CD4-positive, alpha-beta T cell treated with Interleukin-4 for 1 hour (primary cell): ENCODE measurements around the gene GDI1.
A peak's percentile ranks its signal among the peaks of the same experiment; 100 is the strongest.

ENCODE experiments used
- DNase-seq, 2 donors: peaks; one replicate each; pipeline ENCODE4 v3.0.0-alpha.2; 2020 to 2022

Gene GDI1

GRCh38 chrX:154484255-154485149, 47.5 kb downstream of the GDI1 start:
- DNase-seq: peak in 1 of 2 donors; percentile 35

DNA sequence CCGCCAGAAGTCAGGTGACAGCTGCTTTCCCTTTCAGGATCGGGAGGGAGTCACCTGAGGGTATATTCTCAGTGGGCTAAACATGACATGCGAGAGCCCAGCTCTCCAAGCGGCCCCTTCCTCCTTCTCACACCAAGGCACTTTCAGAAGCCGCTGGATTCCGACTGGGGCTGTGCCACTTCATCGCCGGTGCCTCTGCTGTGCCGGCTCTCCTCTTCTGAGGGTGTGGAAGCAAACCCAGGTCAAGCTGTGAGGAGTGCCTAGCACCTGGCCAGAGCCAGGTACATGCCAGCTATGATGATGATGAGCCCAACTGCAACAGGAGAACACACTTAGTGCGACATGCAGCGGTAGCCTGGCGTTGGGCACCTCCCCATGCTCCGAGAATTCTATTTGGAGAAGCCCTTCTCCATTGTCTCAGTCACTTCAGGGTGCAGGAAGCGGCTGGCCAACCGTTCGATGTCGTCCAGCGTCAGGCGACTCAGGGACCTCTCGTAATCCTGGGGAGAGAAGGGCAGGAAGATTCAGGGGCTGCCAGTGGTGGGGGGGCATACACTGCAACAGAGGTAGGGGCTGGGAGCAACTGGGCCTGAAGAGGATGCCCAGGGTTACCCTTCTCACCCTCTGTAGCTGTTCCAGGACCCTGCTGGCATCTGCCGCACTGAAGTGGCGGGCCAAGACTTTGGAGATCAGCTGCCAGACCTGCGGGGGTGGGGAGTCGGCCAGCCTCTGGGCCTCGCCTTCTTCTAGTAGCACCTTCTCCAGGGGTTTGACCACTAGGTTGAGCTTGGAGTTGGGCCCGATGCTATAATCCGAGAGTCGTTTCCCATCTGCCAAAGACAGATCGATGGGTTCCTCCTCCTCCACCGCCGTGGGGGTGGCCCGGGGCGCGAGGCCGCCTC, 48.4 kb downstream of the GDI1 start:
- no peak for DNase-seq

- DNase-seq: peak in 1 of 2 donors; percentile 34
Measured at GRCh38 chrX:154486052-154486395, 49.1 kb downstream of the GDI1 start.

DNA sequence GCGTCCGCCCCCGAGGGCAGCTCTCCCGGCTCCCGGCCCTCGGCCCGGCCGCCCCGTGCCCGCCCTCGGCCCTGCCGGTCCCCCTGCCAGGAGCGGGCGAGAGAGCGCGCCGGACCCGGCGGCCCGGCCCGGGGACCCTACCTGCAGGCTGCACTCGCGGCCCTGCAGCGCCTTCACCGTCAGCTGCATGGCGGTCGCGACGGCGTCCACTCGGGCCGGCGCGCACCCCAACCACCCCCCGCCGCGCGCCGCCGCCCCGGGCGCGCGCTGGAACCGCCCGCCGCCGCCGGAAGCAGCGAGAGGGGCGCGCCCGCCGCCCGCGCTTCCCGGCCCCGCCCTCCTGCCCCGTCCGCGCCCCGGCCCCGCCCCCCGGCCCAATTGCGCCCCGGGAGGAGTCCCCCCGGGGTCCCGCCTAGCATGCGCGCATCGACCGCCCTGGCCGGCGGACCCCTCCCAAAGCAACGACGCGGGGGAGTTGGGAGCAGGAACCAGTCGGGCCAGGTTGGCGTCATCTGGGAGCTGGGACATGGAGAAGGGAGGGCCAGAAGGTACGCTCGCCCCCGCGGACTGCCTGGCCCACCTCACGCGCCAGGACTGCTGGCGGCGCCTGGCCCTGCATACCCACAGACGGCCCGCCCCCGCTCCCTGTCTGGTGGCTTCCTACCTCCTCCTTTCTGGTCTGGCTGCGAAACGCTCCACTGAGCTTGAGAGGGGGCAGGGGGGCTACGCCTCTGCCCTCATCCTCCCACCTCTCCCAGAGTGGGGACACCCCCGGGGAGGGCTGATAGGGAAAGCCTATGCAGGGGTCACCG, 49.6 kb downstream of the GDI1 start, which contains the start of gene UBL4A:
Gene UBL4A, minus strand, starts transcription at position 220 of the 812 bp plus-strand sequence. Its CDS starts 31 bp downstream, at position 189.
- peak; percentile 45 to 64 for DNase-seq

DNA sequence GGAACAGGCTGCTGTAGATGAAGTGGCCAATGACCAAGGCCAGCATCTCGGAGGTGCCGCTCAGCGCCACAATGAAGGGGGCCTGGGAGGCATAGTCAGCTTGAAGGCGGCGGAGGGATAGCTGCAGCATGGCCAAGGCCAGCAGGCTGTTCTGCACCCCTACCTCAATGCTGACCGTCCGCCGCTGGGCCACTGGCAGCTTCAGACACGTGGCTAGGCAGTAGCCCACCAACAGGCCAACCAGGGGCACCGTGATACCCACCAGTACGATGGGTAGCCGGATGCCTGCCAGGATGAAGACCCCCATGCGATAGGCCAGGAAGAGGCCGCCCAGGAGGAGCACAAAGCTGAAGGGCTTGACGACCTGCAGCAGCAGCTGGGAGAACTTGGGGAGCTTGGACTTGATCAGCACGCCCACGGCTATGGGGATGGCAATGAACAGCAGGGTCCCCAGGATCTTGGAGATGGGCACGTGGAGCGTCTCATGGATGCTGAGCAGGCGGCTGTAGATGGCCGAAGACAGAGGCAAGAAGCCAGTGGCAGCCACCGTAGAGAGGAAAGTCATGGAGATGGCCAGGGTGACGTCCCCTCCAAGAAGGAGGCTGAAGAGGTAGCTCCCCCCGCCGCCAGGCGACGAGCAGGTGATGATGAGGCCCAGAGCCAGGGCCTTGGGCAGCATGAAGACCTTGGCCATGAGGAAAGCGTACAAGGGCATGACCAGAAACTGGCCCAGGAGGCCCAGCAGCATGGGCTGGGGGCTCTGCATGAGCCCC, 50.8 kb downstream of the GDI1 start:
- no peak for DNase-seq

- no peak for DNase-seq
Measured at GRCh38 chrX:154488336-154489075, 51.6 kb downstream of the GDI1 start.

GRCh38 chrX:154489182-154489581, 52.2 kb downstream of the GDI1 start:
- no peak for DNase-seq

DNA sequence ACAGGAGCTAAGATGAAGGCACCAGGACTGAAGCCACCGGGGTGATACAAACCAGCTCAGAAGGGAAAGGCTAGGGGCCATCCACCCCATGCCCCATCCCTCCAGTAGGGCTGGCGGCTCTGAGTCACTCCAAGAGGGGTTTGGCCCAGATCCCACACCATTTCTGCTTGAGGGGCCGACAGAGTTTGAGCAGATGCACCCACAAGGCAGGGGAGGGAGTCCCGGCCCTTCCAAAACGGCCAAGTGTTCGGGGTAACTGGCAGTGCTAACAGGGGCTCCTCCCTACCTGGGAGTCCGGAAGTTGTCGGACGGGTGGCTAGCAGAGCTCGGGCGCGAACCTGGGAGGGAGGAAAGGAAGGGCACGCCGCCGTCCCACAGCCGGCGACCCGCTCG, 53.1 kb downstream of the GDI1 start:
- peak in 1 of 2 donors; percentile 38 for DNase-seq

DNA sequence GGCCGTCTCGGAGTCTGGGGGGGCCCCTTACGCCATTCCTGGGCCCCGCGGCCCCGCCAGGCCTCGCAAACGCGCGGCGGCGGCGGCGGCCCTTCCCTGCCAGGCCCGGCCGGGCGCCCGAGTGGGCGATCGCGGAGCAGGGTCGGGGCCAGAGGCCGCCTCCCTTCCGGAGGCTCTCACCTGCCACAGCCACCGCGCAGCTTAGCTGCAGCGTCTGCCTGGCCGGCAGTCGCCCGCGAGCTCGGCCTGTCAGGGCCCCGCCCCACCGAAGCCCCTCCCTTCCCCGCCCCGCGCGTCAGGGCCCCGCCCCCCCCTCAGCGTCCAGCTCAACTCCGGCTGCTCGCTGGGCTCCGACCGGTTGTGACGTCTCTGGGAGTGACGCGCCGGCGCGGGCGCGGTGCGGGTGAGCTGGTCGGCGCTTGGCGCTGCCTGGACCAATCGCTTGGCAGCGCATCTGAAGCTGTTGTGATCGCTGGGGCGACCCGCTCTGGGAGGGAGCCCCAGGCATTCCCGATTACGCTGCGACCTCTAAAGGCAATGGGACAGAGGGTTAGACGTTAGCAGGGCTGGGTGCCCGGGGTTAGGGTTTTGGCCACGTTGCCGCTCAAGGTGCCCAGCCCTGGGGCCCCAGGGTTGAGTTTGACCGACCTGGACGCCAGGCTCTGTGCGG, 53.6 kb downstream of the GDI1 start, which contains the start of gene SLC10A3:
Gene SLC10A3, minus strand, starts transcription at position 216 of the 670 bp plus-strand sequence. CDS start 1,689 bp downstream, outside the sequence.
- DNase-seq: peak; percentile 94 to 96
